Activated CD8-positive, alpha-beta T cell treated with anti-CD3 and anti-CD28 coated beads for 36 hours (primary cell): ENCODE data around the gene PNMA1. TPM values are rescaled to one million over a fixed set of nuclear protein-coding genes. Genes with fewer than 3 reads are reported as not detected.

Source experiments
- ATAC-seq: fragments of 200-7000 bp; cut with Tn5 transposase; one replicate; pipeline ENCODE4 v1.10.0; 2021; ENCODE audit warnings: mild to moderate bottlenecking, moderate library complexity
- CTCF ChIA-PET: fragments of 350-600 bp; sonication (Branson Sonifier 250); formaldehyde crosslinking; loops from one replicate; lab custom pipeline; 2021; ENCODE audit warnings: antibody characterized with exemption; lab: Charles Lee
- POLR2A ChIA-PET: fragments of 350-600 bp; sonication (Branson Sonifier 250); formaldehyde crosslinking; loops from one replicate; lab custom pipeline; 2021; ENCODE audit warnings: antibody characterized with exemption; lab: Charles Lee
- DNase-seq: peaks from one replicate; pipeline ENCODE4 v3.0.0-alpha.2; 2020
- H3K27ac Mint-ChIP-seq: one replicate; pipeline ENCODE4 v1.8.0; 2021; ENCODE audit warnings: mild to moderate bottlenecking, mixed read lengths
- H3K27me3 Mint-ChIP-seq: one replicate; pipeline ENCODE4 v1.8.0; 2021; ENCODE audit warnings: mixed read lengths
- H3K36me3 Mint-ChIP-seq: one replicate; pipeline ENCODE4 v1.8.0; 2021; ENCODE audit warnings: low read depth, mixed read lengths
- H3K4me1 Mint-ChIP-seq: one replicate; pipeline ENCODE4 v1.8.0; 2021; ENCODE audit warnings: low read depth, mixed read lengths
- H3K4me3 Mint-ChIP-seq: one replicate; pipeline ENCODE4 v1.8.0; 2021; ENCODE audit warnings: mild to moderate bottlenecking, moderate library complexity, mixed read lengths
- H3K9me3 Mint-ChIP-seq: one replicate; pipeline ENCODE4 v1.8.0; 2021; ENCODE audit warnings: mixed read lengths
- intact Hi-C: fragments of 100-400 bp; cut with micrococcal nuclease; formaldehyde crosslinking; loops from one replicate; pipeline ENCODE4 v1.10.0; 2022
- total RNA-seq, 2 experiments: library from RNA; stranded (reverse); gene quantifications; one replicate each; pipeline ENCODE4 v1.2.3, GENCODE V29; 2021
- TF ChIP-seq, protein P1 (sequence below): fragments of 200-600 bp; IDR thresholded peaks from one replicate; pipeline ENCODE4 v1.8.0; 2022; ENCODE audit warnings: antibody characterized with exemption, mild to moderate bottlenecking

PNMA1 gene
- total RNA-seq, 2 experiments from 2014 or later = 22.9 to 24.1 TPM

GRCh38 chr14:73718418-73719251, 4.5 kb upstream of the PNMA1 start:
- Mint-ChIP-seq H3K27ac (no peak overlapping the region), H3K4me1 (peaks cover 11% of the 10 kb centered on the region), H3K9me3 (no peaks in the 10 kb centered on the region), H3K27me3 (no peaks in the 10 kb centered on the region), H3K36me3 (peaks cover 48% of the 10 kb centered on the region), H3K4me3 (no peak overlapping the region)
- intact Hi-C loops = no loop called here
- DNase-seq = no peak
- TF ChIP-seq, protein P1, sequence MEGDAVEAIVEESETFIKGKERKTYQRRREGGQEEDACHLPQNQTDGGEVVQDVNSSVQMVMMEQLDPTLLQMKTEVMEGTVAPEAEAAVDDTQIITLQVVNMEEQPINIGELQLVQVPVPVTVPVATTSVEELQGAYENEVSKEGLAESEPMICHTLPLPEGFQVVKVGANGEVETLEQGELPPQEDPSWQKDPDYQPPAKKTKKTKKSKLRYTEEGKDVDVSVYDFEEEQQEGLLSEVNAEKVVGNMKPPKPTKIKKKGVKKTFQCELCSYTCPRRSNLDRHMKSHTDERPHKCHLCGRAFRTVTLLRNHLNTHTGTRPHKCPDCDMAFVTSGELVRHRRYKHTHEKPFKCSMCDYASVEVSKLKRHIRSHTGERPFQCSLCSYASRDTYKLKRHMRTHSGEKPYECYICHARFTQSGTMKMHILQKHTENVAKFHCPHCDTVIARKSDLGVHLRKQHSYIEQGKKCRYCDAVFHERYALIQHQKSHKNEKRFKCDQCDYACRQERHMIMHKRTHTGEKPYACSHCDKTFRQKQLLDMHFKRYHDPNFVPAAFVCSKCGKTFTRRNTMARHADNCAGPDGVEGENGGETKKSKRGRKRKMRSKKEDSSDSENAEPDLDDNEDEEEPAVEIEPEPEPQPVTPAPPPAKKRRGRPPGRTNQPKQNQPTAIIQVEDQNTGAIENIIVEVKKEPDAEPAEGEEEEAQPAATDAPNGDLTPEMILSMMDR = no peak
- CTCF ChIA-PET = interaction anchor here (3.7 kb wide), 1 partner anchor 9 kb away, joined by 32 read pairs; no protein-coding TSS in a partner anchor
- no peak for ATAC-seq
- POLR2A ChIA-PET = interaction anchor here (1.4 kb wide), 1 partner anchor 13 kb away, joined by 3 read pairs; no protein-coding TSS in a partner anchor

- Mint-ChIP-seq H3K9me3 (no peaks in the 10 kb centered on the region), H3K27ac (no peak overlapping the region)
- intact Hi-C loops = no loop called here
These were observed 3.7 kb upstream of the PNMA1 start for GRCh38 chr14:73717711-73718417.

GRCh38 chr14:73717266-73717665, 3.1 kb upstream of the PNMA1 start:
- Mint-ChIP-seq H3K27ac (no peak overlapping the region), H3K4me3 (no peak overlapping the region), H3K27me3 (no peaks in the 10 kb centered on the region), H3K9me3 (no peaks in the 10 kb centered on the region), H3K36me3 (peaks cover 44% of the 10 kb centered on the region), H3K4me1 (peaks cover 9% of the 10 kb centered on the region)
- intact Hi-C loops = no loop called here
- TF ChIP-seq, protein P1 = no peak
- ATAC-seq = no peak
- DNase-seq = no peak
- CTCF ChIA-PET = interaction anchor here (1.1 to 3.7 kb wide), 3 partner anchors 10 to 109 kb away, joined by 3 to 32 read pairs (median 4); no protein-coding TSS in a partner anchor
- POLR2A ChIA-PET = interaction anchor here (0.6 to 1.4 kb wide), 4 partner anchors 15 to 308 kb away, joined by 3 read pairs; no protein-coding TSS in a partner anchor

More at GRCh38 chr14:73717711-73718417, 3.7 kb upstream of the PNMA1 start:
- Mint-ChIP-seq H3K4me1 (peaks cover 8% of the 10 kb centered on the region), H3K36me3 (peaks cover 48% of the 10 kb centered on the region), H3K27me3 (no peaks in the 10 kb centered on the region), H3K4me3 (no peak overlapping the region)
- DNase-seq (no peak), ATAC-seq (no peak)
- TF ChIP-seq, protein P1 = no peak
- POLR2A ChIA-PET = interaction anchor here (0.7 to 1.4 kb wide), 2 partner anchors 14 to 308 kb away, joined by 3 read pairs; no protein-coding TSS in a partner anchor
- CTCF ChIA-PET = interaction anchor here (3.7 kb wide), 1 partner anchor 9 kb away, joined by 32 read pairs; no protein-coding TSS in a partner anchor

GRCh38 chr14:73715707-73716106, 1.5 kb upstream of the PNMA1 start:
- H3K27ac Mint-ChIP-seq = no peak overlapping the region
- no peaks in the 10 kb centered on the region for H3K27me3 Mint-ChIP-seq
- no peak for DNase-seq
- H3K36me3 Mint-ChIP-seq = peaks cover 32% of the 10 kb centered on the region
- TF ChIP-seq, protein P1 = no peak
- no peaks in the 10 kb centered on the region for H3K9me3 Mint-ChIP-seq
- no peak for ATAC-seq
- CTCF ChIA-PET = interaction anchor here (3.7 kb wide), 1 partner anchor 12 kb away, joined by 32 read pairs; no protein-coding TSS in a partner anchor
- POLR2A ChIA-PET = interaction anchor here (1.0 to 1.1 kb wide), 2 partner anchors 44 to 56 kb away, joined by 3 to 4 read pairs; a partner anchor contains a TSS
- H3K4me3 Mint-ChIP-seq = no peak overlapping the region
- intact Hi-C loops = no loop called here
- peaks cover 13% of the 10 kb centered on the region for H3K4me1 Mint-ChIP-seq
